GM21619 (cell line): ENCODE results near the gene MLN.

ENCODE experiments used
- ATAC-seq: cut with Tn5 transposase; IDR thresholded peaks from one replicate; pipeline ENCODE4 v1.9.1; 2021; ENCODE audit not compliant: unreplicated experiment

Gene MLN

DNA sequence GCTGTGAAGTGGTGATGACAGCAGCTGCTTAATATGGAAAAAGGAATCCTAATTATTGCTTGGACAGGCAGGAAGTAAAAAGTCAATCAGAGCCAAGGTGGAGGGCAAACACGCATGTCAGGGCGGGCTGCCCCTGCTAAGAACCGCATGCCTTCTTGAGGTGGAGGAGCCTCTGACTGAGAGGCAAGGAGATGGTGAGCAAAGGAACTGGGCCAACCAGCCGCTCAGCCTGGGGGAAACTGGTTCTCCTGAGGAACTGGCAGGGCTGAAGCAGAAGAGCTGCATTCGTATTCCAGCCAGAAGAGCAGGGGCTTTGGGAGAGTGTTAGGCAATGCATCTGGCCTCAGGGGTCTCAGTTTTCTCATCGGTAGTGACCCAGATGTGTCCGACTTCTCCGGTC, 13.1 kb upstream of the MLN start:
- ATAC-seq = no peak

- no peak for ATAC-seq
These were observed 12.1 kb upstream of the MLN start for GRCh38 chr6:33815854-33816253.

GRCh38 chr6:33813990-33814985, 10.5 kb upstream of the MLN start:
- ATAC-seq = no peak

DNA sequence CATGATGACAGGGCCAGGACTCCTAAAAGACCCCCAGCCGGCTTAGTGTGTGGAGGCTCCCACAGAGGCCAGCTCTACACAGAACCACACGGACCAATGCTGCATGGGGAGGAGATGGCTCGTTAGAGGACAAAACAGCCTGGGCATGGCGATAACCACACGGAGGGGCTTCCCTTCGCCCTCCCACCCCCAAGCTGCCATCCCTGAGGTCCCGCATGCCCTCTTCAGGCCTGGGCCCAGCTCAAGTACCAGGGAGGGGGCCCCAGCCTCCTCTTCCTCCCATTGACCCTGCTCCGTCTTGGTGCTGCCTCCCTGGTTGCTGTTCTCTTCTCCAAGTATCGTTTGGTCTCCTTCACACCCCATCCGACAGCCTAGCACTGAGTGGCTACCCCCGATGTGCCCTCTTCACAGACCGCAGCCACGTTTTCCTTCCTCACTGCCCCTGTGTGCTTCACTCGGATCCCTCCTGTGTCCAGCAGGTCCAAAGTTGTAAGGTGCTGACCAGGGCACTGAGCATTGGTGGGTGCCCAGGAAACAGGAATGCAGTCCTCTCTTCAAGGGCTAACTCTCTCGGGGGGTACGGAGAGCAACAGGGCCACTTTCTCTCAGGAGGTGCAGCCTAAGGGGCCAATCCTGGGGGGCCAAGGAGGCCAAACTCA, 9.6 kb upstream of the MLN start:
- no peak for ATAC-seq

GRCh38 chr6:33812669-33813068, 8.9 kb upstream of the MLN start:
- ATAC-seq = no peak

GRCh38 chr6:33809594-33809993, 5.8 kb upstream of the MLN start:
- no peak for ATAC-seq

GRCh38 chr6:33808641-33809180, 4.9 kb upstream of the MLN start:
- no peak for ATAC-seq

- no peak for ATAC-seq
These were observed 3.8 kb upstream of the MLN start for GRCh38 chr6:33807606-33808005.

- no peak for ATAC-seq
These were observed 3.0 kb upstream of the MLN start for GRCh38 chr6:33806841-33807240.

DNA sequence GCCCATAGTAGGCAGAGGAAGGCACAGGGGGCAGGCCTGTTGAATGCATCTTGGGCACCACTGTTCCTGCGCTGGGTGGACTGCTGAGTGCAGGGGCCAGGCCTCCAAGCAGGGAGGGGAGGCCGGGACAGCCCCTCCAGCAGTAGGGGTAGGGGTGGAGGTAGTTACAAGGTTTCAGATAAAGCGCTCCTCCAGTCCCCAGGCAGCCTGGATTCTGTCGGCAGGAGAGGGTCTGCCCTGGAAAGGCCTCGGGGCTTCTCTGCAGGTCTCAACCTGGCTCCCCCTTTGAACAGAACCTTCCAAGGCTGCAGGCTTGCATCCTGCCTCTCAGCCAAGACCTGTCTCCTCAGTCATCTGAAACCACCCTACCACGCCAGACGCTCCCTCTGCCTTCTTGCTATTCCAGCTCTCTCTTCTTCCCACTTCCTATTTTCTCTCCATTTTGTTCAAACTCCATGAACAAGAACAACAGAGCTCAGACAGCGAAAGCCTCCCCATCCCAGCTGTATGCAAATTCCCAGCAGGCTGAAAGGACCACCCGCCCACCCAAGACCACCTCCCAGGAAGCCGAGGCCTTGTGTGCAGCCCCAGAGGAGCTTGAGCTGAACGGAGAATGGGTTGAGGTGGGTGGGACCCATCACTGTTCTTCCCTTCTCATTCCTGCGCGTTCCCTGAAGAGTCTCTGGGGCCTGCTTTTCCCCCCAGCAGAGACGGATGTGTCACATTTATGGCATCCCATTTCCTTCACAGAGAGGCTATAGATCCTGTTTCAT, 1.4 kb downstream of the MLN start:
- ATAC-seq = no peak

GRCh38 chr6:33801611-33802010, 2.2 kb downstream of the MLN start:
- no peak for ATAC-seq

DNA sequence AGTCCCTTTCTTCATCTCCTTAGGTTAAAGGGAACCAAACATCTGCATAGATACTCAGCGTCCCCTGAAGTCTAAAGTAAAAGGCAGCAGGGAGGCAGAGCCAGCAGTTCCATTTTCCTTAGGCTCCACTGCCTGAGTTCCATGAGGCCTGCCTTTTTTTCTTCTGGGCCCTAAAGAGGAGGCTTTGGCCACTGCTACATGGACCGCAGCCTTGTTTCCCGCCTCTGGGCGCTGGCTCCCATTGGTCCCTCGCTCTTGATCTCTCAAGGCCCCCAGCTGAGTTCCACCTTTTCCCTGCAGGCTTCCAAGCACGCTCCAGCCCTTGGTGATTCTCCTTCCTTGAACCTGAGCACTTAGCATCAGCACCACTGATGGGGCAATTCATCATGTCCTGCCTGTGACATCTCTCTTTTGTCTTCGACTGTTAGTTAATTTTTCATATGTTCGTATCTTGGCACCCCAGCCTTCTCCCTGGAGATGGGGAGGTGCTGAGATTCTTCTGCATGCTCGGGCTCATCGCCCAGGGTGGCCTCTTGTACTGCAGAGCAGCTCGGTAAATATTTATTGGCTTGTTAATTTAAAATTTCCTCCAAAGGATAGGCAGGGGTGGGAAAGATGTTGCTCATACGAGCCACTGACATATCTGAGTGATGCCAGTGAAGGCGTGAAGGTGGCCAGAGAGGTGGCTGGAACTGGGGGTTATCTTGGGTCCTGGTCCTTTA, 3.4 kb downstream of the MLN start:
- no peak for ATAC-seq

DNA sequence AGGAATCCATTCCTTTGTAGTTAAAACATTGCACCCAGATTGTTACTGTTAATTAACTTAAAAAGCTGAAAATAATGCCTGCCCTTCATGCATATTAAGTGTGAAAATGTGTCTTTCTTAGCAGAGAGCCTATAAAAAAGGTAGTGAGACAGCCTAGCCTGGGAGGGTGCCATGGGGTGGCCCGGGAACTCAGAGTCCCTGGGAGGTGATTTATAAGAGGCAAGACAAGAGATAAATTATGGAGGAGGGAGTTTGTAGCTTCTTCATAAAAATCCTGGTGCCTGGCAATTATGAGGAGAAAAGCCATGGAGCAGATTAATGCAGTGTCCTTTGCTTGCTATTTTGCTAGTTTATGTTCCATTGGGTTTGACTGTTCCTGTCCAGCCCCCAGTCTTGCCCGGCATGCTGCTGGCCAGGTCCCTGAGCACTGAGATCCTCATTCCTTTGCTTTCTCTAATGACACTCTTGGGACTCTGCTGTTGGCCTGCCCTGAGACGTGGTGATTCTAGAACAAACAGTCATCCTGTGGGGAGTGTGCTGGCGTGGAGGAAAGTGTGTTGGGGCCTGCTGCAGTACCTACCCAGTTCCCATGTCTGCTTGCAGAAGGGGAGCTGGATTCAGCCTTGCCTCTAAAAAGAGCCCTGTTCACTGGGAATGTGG, 4.2 kb downstream of the MLN start:
- ATAC-seq = no peak

DNA sequence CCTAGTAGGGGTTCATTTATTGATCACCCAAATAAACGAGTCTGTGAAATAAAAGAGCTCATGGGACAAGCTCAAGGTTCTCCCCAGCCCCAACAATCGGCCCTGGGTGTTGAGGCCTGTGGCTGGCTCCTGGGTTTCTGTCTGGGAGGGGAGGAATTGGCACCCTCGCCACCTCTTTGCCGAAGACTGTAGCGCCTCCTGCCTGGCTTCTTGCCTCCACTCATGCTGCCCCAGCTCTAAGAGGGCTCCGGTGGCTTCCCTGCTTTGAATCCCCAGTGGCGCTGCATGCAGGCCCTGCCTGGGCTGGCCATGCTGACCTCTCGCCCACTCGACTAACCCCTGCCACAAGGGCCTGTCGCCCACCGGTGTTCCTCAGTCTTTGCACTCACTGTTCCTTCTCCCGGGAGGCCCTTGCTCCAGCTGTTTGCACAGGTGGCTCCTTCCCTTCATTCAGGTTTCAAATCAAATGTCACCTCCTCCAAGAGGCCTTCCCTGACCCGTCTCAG, 5.4 kb downstream of the MLN start:
- no peak for ATAC-seq

DNA sequence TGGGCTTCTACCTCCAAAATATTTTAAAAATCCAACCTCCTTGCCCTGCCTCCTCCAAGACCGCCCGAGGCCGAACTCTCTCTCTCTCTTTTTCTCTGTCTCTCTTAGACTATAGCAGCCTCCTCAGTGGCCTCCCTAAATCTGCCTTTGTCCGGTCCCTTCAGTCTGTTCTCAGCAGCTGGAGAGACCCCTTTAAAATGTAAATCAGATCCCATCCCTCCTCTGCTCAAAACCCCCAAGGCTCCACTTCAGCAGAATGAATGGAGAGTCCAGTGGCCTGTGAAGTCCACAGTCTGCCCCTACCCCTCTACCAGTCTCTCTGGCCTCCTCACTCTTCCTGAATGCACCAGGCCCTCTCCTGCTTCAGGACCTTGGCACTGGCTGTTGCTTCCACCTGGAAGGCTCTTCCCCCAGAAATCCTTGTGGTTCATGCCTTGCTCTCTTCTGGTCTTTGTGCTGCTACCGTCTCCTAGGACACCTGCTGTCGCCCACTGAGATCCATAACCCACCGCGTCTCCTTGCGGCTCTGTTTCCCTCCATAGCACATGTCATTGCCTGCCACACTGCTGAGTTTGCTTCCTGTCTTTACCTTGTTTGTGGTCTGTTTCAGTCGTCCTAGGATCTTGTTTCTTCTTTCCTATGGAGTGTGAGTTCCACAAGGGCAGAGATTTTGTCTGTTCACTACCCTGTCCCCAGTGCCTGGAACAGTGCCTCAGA, 6.0 kb downstream of the MLN start:
- no peak for ATAC-seq

DNA sequence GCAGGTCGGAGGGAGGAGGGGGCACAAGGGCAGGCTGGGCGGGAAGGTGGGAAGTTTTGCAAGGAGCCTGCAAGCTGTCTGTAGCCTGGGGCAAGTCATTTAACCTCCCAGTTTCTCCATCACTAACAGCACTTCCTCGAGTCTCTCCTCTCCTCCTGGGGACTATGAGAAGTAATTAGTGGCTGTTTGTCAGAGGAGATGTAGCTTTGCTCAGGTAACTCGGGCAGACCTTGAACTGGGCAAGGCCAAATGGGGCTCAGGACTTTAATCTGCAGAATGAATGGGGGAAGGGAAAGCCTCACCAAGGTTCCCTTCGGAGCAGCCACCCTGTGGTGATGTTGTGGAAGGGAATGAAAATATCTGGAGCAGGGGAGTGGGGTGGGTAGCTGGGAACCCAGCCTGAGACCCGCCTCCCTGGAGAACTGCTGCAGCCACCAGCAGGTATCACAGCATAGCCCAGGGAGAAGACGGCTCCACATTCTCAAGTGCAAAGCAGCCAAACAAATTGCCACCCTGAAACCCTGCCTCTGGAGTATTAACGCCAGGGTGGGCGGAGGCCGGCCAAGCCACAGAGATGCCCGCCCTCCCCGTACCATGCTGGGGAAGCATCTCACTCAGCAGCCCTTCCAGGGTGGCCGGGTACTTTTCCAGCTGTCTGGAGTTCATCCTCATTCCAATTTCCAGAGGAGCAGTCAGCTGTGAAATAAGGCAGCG, 8.7 kb downstream of the MLN start:
- no peak for ATAC-seq

- no peak for ATAC-seq
These were observed 10.8 kb downstream of the MLN start for GRCh38 chr6:33792981-33793380.

- ATAC-seq = no peak
These were observed 12.2 kb downstream of the MLN start for GRCh38 chr6:33791620-33792019.

DNA sequence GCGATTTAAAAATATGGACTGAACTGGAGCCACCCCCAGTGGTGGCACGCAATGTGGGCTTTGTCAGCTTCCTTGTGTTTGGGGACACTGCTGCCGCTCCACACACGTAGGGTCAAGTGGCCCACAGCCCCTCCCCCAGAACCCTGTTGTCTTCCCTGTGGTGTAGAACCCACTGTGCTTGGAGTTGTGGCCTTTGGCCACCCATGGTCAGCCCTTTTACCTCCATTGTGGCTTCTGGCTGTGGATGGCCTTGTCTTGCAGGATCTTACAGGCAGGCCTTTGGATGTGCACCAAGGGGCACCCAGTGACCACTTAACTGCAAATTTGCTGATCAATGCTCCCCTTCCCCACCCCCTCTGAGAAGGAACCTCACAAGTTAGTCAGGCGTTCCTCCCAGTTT, 12.9 kb downstream of the MLN start:
- no peak for ATAC-seq
